K562 (cell line): ENCODE results near the gene PPP1R15A. TPM values are rescaled to one million over a fixed set of nuclear protein-coding genes. Genes with fewer than 3 reads are reported as not detected.
"Not testable (repeated sequence)": the region's sequence is repeated elsewhere in the genome, so short reads cannot be mapped to it uniquely, and the experiment has no call there.

Source experiments
- CBFA2T2 ChIP-seq: fragments of 450-650 bp; conservative IDR thresholded peaks from 2 replicates; pipeline ENCODE4 v1.6.1; 2017; ENCODE audit warnings: mild to moderate bottlenecking
- CREM ChIP-seq: IDR thresholded peaks from 2 replicates; pipeline ENCODE4 v1.6.1; 2014; ENCODE audit warnings: antibody characterized with exemption, low read depth
- DMBX1 ChIP-seq: fragments of 250-450 bp; sonication (Bioruptor Pico); IDR thresholded peaks from 2 replicates; pipeline ENCODE4 v1.8.0; 2022; ENCODE audit warnings: inconsistent platforms, mild to moderate bottlenecking, moderate library complexity, borderline replicate concordance
- ELF2 ChIP-seq: fragments of 250-450 bp; sonication (Bioruptor Pico); IDR thresholded peaks from 2 replicates; pipeline ENCODE4 v1.5.0; 2021; ENCODE audit warnings: mild to moderate bottlenecking
- ELF4 ChIP-seq: fragments of 450-650 bp; formaldehyde crosslinking; IDR thresholded peaks from 2 replicates; pipeline ENCODE4 v1.4.0; 2022; ENCODE audit warnings: missing genetic modification characterization
- ESRRB ChIP-seq: fragments of 250-450 bp; sonication (Bioruptor Pico); IDR thresholded peaks from 2 replicates; pipeline ENCODE4 v1.5.0; 2020; ENCODE audit warnings: mild to moderate bottlenecking, moderate library complexity, borderline replicate concordance
- HDAC2 ChIP-seq: fragments of 450-650 bp; IDR thresholded peaks from 2 replicates; pipeline ENCODE4 v1.6.1; 2016; ENCODE audit warnings: mild to moderate bottlenecking
- ILF3 ChIP-seq: fragments of 450-650 bp; IDR thresholded peaks from 2 replicates; pipeline ENCODE4 v1.6.1; 2018; ENCODE audit warnings: antibody characterized with exemption, mild to moderate bottlenecking, moderate library complexity, borderline replicate concordance
- L3MBTL2 ChIP-seq: fragments of 450-650 bp; IDR thresholded peaks from 2 replicates; pipeline ENCODE4 v1.6.1; 2016; ENCODE audit warnings: mild to moderate bottlenecking, moderate library complexity
- NCOA1 ChIP-seq: fragments of 450-650 bp; IDR thresholded peaks from 2 replicates; pipeline ENCODE4 v1.6.1; 2016; ENCODE audit warnings: low read depth
- NFIC ChIP-seq: fragments of 450-650 bp; IDR thresholded peaks from 2 replicates; pipeline ENCODE4 v1.6.1; 2017; ENCODE audit warnings: mild to moderate bottlenecking, inconsistent platforms
- PHTF2 ChIP-seq: fragments of 250-450 bp; sonication (Bioruptor Pico); IDR thresholded peaks from 2 replicates; pipeline ENCODE4 v1.5.0; 2021; ENCODE audit warnings: mild to moderate bottlenecking
- PKNOX1 ChIP-seq: fragments of 450-650 bp; IDR thresholded peaks from 2 replicates; pipeline ENCODE4 v1.6.1; 2016
- POLR2H ChIP-seq: IDR thresholded peaks from 2 replicates; pipeline ENCODE4 v1.6.1; 2016; ENCODE audit warnings: missing genetic modification characterization, low read depth, mild to moderate bottlenecking, control low read depth, missing compliant biosample characterization, moderate library complexity
- RNF2 ChIP-seq: sonication (generic); IDR thresholded peaks from 2 replicates; pipeline ENCODE4 v1.6.1; 2016
- TCF3 ChIP-seq: sonication (generic); formaldehyde crosslinking; IDR thresholded peaks from 2 replicates; pipeline ENCODE4 v1.4.0; 2020; ENCODE audit warnings: mild to moderate bottlenecking, missing genetic modification reagents
- TEAD1 ChIP-seq, 2 experiments: fragments of 450-650 bp in 1 of 2; sonication (generic) in 1 of 2; formaldehyde crosslinking; IDR thresholded peaks; 2 replicates each; pipeline versions ENCODE4 v1.4.0 to v1.8.0; 2020 to 2022; ENCODE audit warnings: mild to moderate bottlenecking in 2 of 2, missing genetic modification reagents in 1 of 2
- TEAD4 ChIP-seq, 2 experiments: sonication (generic) in 1 of 2; formaldehyde crosslinking in 1 of 2; IDR thresholded peaks; 2 replicates each; pipeline versions ENCODE4 v1.6.1 to v1.8.0; 2012 to 2022; ENCODE audit warnings: borderline replicate concordance in 1 of 2, inconsistent platforms in 1 of 2, low read length in 1 of 2, mild to moderate bottlenecking in 1 of 2, missing genetic modification reagents in 1 of 2
- ZEB2 ChIP-seq: fragments of 450-650 bp; IDR thresholded peaks from 2 replicates; pipeline ENCODE4 v1.6.1; 2016
- ZNF589 ChIP-seq: fragments of 200-800 bp; sonication (Bioruptor generic); IDR thresholded peaks from 2 replicates; pipeline ENCODE4 v1.6.1; 2016; ENCODE audit warnings: low read depth, missing genetic modification characterization, missing compliant biosample characterization
- polyA plus RNA-seq, 8 experiments: library from polyadenylated mRNA; depleted of rRNA in 4 of 8; stranded (reverse) in 5 of 8; unstranded in 3 of 8; fragments of >200 nt; fragmentation: Nextera tagmentation in 2 of 8; fragmentation: Illumina TruSeq in 1 of 8; extraction: Ambion mirVana in 2 of 8; extraction: Trizol in 1 of 8; gene quantifications; 2 replicates each; pipeline versions ENCODE4 v1.2.1 to v1.2.3, GENCODE V29; 2011 to 2014; ENCODE audit warnings: inconsistent platforms in 1 of 8, missing spikeins in 1 of 8
- total RNA-seq, 7 experiments: library from RNA; depleted of rRNA in 6 of 7; stranded (reverse); fragments of >200 nt in 6 of 7; fragmentation: Illumina TruSeq in 2 of 7; extraction: Trizol in 2 of 7; gene quantifications; 2 replicates each; pipeline versions ENCODE4 v1.2.1 to v1.2.3, GENCODE V29; 2011 to 2021; ENCODE audit warnings: low replicate concordance in 1 of 7
- TF ChIP-seq, protein P1 (sequence below): fragments of 450-650 bp; IDR thresholded peaks from 2 replicates; pipeline ENCODE4 v1.7.1; 2018; ENCODE audit warnings: mild to moderate bottlenecking, low read depth; ENCODE audit not compliant: partially characterized antibody
- TF ChIP-seq, protein P2 (sequence below): IDR thresholded peaks from 2 replicates; pipeline ENCODE4 v1.6.1; 2014; ENCODE audit warnings: antibody characterized with exemption

Gene PPP1R15A
- total and polyA plus RNA-seq, 9 of the 15 experiments (the other 6 are each of a cell fraction or from before 2014, with no cell fraction given): 0.42 to 73.7 (median 44.0) TPM

DNA sequence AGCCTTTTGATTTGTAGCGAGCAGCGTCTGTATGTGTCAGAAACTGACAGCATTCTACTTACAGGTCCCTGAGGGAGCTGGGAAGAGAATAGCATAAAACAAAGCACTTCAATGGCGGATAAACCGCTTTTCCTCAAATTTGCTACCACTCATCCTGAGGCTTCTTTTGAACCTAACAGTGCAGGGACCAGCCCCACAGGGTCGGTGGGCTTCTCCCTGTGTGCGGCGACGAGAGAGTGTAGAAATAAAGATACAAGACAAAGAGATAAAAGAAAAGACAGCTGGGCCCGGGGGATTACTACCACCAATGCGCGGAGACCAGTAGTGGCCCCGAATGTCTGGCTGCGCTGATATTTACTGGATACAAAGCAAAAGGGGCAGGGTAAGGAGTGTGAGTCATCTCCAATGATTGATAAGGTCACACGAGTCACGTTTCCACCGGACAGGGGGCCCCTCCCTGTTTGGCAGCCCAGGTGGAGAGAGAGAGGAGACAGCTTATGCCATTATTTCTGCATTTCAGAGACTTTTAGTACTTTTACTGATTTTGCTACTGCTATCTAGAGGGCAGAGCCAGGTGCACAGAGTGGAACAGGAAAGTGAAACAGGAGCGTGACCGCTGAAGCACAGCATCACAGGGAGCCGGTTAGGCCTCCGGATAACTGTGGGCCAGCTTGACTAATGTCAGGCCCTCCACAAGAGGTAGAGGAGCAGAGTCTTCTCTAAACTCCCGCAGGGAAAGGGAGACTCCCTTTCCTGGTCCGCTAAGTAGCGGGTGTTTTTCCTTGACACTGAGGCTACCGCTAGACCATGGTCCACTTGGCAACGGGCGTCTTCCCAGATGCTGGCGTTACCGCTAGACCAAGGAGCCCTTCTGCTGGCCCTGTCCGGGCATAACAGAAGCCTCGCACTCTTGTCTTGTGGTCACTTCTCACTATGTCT lies 4.1 kb downstream of the PPP1R15A start (continued):
- TF ChIP-seq, protein P1, sequence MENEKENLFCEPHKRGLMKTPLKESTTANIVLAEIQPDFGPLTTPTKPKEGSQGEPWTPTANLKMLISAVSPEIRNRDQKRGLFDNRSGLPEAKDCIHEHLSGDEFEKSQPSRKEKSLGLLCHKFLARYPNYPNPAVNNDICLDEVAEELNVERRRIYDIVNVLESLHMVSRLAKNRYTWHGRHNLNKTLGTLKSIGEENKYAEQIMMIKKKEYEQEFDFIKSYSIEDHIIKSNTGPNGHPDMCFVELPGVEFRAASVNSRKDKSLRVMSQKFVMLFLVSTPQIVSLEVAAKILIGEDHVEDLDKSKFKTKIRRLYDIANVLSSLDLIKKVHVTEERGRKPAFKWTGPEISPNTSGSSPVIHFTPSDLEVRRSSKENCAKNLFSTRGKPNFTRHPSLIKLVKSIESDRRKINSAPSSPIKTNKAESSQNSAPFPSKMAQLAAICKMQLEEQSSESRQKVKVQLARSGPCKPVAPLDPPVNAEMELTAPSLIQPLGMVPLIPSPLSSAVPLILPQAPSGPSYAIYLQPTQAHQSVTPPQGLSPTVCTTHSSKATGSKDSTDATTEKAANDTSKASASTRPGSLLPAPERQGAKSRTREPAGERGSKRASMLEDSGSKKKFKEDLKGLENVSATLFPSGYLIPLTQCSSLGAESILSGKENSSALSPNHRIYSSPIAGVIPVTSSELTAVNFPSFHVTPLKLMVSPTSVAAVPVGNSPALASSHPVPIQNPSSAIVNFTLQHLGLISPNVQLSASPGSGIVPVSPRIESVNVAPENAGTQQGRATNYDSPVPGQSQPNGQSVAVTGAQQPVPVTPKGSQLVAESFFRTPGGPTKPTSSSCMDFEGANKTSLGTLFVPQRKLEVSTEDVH: peak; percentile 80
- TF ChIP-seq ZEB2: peak; percentile 60; the same call in 1 of the 2 replicates
- 0 out of 2 replicates have a peak, but pooled peaks have one; percentile 9 for TF ChIP-seq L3MBTL2
- TF ChIP-seq ELF4 (CRISPR knock-in tag): peak; percentile 50; the same call in 1 of the 2 replicates
- TF ChIP-seq RNF2: 0 out of 2 replicates have a peak, but pooled peaks have one; percentile 27
- TF ChIP-seq CBFA2T2: peak; percentile 90
- TF ChIP-seq PHTF2 (CRISPR knock-in tag): 0 out of 2 replicates have a peak, but pooled peaks have one; percentile 47
- TF ChIP-seq ESRRB: peak; percentile 67; the same call in 1 of the 2 replicates
- TF ChIP-seq ELF2: peak; percentile 69
- TF ChIP-seq CREM: peak; percentile 73
- TF ChIP-seq TCF3: peak; percentile 83
- peak; percentile 98 for TF ChIP-seq ILF3
- peak; percentile 70 for TF ChIP-seq HDAC2
- peak; percentile 82 for TF ChIP-seq TEAD4 (IDR thresholded peaks at IDR 0.05; ENCODE audit: low read length)
- TF ChIP-seq TEAD4 (CRISPR knock-in tag; IDR thresholded peaks at IDR 0.05; ENCODE audit: borderline replicate concordance): not testable (repeated sequence)
- peak; percentile 51; the same call in 1 of the 2 replicates for TF ChIP-seq NCOA1
- peak; percentile 60 for TF ChIP-seq POLR2H (tag)
- TF ChIP-seq TEAD1 (CRISPR knock-in tag; IDR thresholded peaks at IDR 0.05): peak; percentile 26 to 30; a peak in 1 of 4 replicates
- peak; percentile 38; the same call in 1 of the 2 replicates for TF ChIP-seq DMBX1 (CRISPR knock-in tag)
- TF ChIP-seq NFIC: peak; percentile 76
- TF ChIP-seq, protein P2, sequence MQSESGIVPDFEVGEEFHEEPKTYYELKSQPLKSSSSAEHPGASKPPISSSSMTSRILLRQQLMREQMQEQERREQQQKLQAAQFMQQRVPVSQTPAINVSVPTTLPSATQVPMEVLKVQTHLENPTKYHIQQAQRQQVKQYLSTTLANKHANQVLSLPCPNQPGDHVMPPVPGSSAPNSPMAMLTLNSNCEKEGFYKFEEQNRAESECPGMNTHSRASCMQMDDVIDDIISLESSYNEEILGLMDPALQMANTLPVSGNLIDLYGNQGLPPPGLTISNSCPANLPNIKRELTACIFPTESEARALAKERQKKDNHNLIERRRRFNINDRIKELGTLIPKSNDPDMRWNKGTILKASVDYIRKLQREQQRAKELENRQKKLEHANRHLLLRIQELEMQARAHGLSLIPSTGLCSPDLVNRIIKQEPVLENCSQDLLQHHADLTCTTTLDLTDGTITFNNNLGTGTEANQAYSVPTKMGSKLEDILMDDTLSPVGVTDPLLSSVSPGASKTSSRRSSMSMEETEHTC: peak; percentile 70
- peak; percentile 56; the same call in 1 of the 2 replicates for TF ChIP-seq ZNF589 (CRISPR knock-in tag)
- peak; percentile 92 for TF ChIP-seq PKNOX1
